Mesendoderm (in vitro differentiated cells): Measurements from ENCODE around the gene DSG4.

ENCODE experiments used
- DNase-seq: peaks from one replicate; pipeline ENCODE4 v3.0.0; 2013
- H2AK5ac ChIP-seq: 2 replicates; pipeline ENCODE4 v1.6.1; 2013; ENCODE audit warnings: low read length, inconsistent platforms
- H2BK120ac ChIP-seq: 2 replicates; pipeline ENCODE4 v1.6.1; 2013; ENCODE audit warnings: low read depth, mild to moderate bottlenecking, low read length, moderate library complexity, mixed read lengths
- H2BK15ac ChIP-seq: replicated peaks from 2 replicates; pipeline ENCODE4 v1.6.1; 2013; ENCODE audit warnings: low read depth, mild to moderate bottlenecking, moderate library complexity
- H2BK5ac ChIP-seq: 2 replicates; pipeline ENCODE4 v1.6.1; 2013; ENCODE audit warnings: low read length, inconsistent platforms
- H3K18ac ChIP-seq: 2 replicates; pipeline ENCODE4 v1.6.1; 2013; ENCODE audit warnings: mild to moderate bottlenecking, low read length, mixed read lengths
- H3K23ac ChIP-seq: one replicate; pipeline ENCODE4 v1.6.1; 2013; ENCODE audit warnings: low read length
- H3K27ac ChIP-seq: 2 replicates; pipeline ENCODE4 v1.5.1; 2013; ENCODE audit warnings: low read depth, mild to moderate bottlenecking, inconsistent platforms, low read length, moderate library complexity
- H3K27me3 ChIP-seq: 2 replicates; pipeline ENCODE4 v1.6.1; 2013; ENCODE audit warnings: low read length, control low read depth, mild to moderate bottlenecking, inconsistent platforms; ENCODE audit not compliant: insufficient read depth, poor library complexity
- H3K36me3 ChIP-seq: 2 replicates; pipeline ENCODE4 v1.6.1; 2013; ENCODE audit warnings: low read length, inconsistent platforms; ENCODE audit not compliant: control insufficient read depth, insufficient read depth
- H3K4ac ChIP-seq: one replicate; pipeline ENCODE4 v1.6.1; 2013; ENCODE audit warnings: low read depth, mild to moderate bottlenecking, low read length, moderate library complexity
- H3K4me1 ChIP-seq: 2 replicates; pipeline ENCODE4 v1.6.1; 2013; ENCODE audit warnings: low read depth, low read length, inconsistent platforms; ENCODE audit not compliant: control insufficient read depth
- H3K4me2 ChIP-seq: 2 replicates; pipeline ENCODE4 v1.6.1; 2013; ENCODE audit warnings: low read length
- H3K4me3 ChIP-seq: 2 replicates; pipeline ENCODE4 v1.5.1; 2013; ENCODE audit warnings: mild to moderate bottlenecking, low read length
- H3K56ac ChIP-seq: one replicate; pipeline ENCODE4 v1.6.1; 2013; ENCODE audit warnings: low read length
- H3K79me1 ChIP-seq: 2 replicates; pipeline ENCODE4 v1.6.1; 2013; ENCODE audit warnings: low read length, inconsistent platforms
- H3K79me2 ChIP-seq: 2 replicates; pipeline ENCODE4 v1.6.1; 2013; ENCODE audit warnings: mild to moderate bottlenecking, low read length; ENCODE audit not compliant: control insufficient read depth, insufficient read depth
- H3K9ac ChIP-seq: 2 replicates; pipeline ENCODE4 v1.6.1; 2013; ENCODE audit warnings: low read length, inconsistent platforms
- H4K5ac ChIP-seq: one replicate; pipeline ENCODE4 v1.6.1; 2013; ENCODE audit warnings: low read length
- H4K8ac ChIP-seq: one replicate; pipeline ENCODE4 v1.6.1; 2013; ENCODE audit warnings: low read depth, mild to moderate bottlenecking, control low read depth, low read length, moderate library complexity
- WGBS: extraction: QIAGEN DNeasy Blood & Tissue Kit; methylation state at CpG from one replicate; pipeline ENCODE4 v1.1.7; 2013; ENCODE audit warnings: low lambda C conversion rate, missing lambda C conversion rate; ENCODE audit not compliant: insufficient coverage; ENCODE audit errors: extremely low coverage; 5-methylcytosine and 5-hydroxymethylcytosine counted together

The DSG4 gene

DNA sequence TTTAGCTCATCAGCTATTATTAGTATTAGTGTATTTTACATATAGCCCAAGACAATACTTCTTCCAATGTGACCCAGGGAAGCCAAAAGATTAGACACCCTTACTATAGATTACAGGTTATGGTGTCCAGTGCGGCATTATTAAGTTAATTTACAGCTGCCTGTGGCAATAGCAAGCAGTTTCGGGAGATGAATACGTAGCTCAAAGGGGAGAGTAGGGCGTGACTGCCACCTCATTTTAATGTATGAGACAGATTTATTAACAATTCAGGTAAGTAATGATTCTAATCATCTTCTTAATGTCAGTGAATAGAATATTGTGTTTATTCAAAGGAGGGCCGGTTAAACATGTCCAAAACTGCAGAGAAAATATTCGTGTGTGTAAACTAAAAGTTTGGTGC lies 64.2 kb downstream of the DSG4 start:
- H3K36me3 ChIP-seq = no peaks in the 10 kb centered on the region
- no peak for DNase-seq
- no peak overlapping the region for H3K4me3 ChIP-seq
- H4K8ac ChIP-seq = no peak overlapping the region
- no CpG with 5 or more reads among the region's 6 CpGs for WGBS
- H3K79me1 ChIP-seq = no peaks in the 10 kb centered on the region
- H2BK5ac ChIP-seq = no peak overlapping the region
- H3K4me1 ChIP-seq = no peaks in the 10 kb centered on the region
- H3K4me2 ChIP-seq = no peak overlapping the region
- no peak overlapping the region for H3K56ac ChIP-seq
- no peak overlapping the region for H3K4ac ChIP-seq
- no peaks in the 10 kb centered on the region for H3K27me3 ChIP-seq
- H2AK5ac ChIP-seq = no peak overlapping the region
- no peak overlapping the region for H2BK15ac ChIP-seq
- no peak overlapping the region for H3K27ac ChIP-seq
- H2BK120ac ChIP-seq = no peak overlapping the region
- no peak overlapping the region for H4K5ac ChIP-seq
- no peak overlapping the region for H3K9ac ChIP-seq
- no peak overlapping the region for H3K23ac ChIP-seq
- no peaks in the 10 kb centered on the region for H3K79me2 ChIP-seq
- H3K18ac ChIP-seq = no peak overlapping the region

DNA sequence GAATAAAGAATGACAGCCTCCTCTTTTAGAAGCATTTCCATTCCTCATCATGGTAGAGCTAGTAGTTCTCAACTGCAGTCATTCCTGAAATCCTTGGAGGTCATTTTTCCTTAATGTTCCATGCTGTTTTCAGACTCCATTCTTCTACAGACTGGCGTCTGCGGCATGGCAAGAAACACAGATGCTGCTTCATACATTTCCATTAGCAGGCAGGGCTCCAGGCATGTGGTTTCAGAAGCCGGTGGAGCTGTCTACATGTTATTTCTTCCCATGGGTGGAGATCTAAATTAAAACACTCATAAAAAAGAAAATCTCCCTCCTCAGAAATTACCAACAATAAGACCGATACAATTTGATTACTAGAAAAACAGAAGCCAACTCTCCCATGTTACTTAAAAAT lies 64.9 kb downstream of the DSG4 start:
- no peak overlapping the region for H3K23ac ChIP-seq
- H4K5ac ChIP-seq = no peak overlapping the region
- H3K18ac ChIP-seq = no peak overlapping the region
- WGBS = no CpG with 5 or more reads among the region's 4 CpGs
- H3K79me1 ChIP-seq = no peaks in the 10 kb centered on the region
- H2BK120ac ChIP-seq = no peak overlapping the region
- H3K36me3 ChIP-seq = no peaks in the 10 kb centered on the region
- no peaks in the 10 kb centered on the region for H3K4me1 ChIP-seq
- H3K27me3 ChIP-seq = no peaks in the 10 kb centered on the region
- no peak overlapping the region for H2BK15ac ChIP-seq
- no peak overlapping the region for H3K4me3 ChIP-seq
- no peak overlapping the region for H3K4ac ChIP-seq
- DNase-seq = no peak
- H3K79me2 ChIP-seq = no peaks in the 10 kb centered on the region
- H3K4me2 ChIP-seq = no peak overlapping the region
- H2AK5ac ChIP-seq = no peak overlapping the region
- H3K56ac ChIP-seq = no peak overlapping the region
- no peak overlapping the region for H3K27ac ChIP-seq
- H4K8ac ChIP-seq = no peak overlapping the region
- no peak overlapping the region for H3K9ac ChIP-seq
- H2BK5ac ChIP-seq = no peak overlapping the region

DNA sequence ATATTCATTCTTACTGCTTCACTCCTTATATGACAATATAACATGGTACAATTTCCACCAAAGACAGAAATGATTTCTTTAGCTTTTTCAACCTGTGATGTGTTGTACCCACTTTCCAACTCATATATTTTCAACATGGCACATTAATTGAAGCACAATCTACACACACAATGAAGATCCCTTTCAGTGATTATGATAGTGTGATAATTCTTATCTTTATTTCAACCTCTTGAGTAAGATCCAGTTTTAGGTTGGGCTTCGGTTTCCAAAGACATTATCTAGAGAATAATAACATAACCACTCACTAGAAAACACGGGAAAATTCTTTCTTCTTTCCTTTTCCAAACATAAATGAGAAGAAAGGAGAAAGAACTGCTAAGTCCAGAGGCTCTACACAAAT lies 67.6 kb downstream of the DSG4 start:
- Histone ChIP-seq H3K27me3 (no peaks in the 10 kb centered on the region), H2BK5ac (no peak overlapping the region), H3K36me3 (no peaks in the 10 kb centered on the region), H3K27ac (no peak overlapping the region), H4K5ac (no peak overlapping the region), H3K4me1 (no peaks in the 10 kb centered on the region), H2BK15ac (no peak overlapping the region), H3K4me2 (no peak overlapping the region), H3K79me2 (no peaks in the 10 kb centered on the region), H3K18ac (no peak overlapping the region), H2BK120ac (no peak overlapping the region), H3K9ac (no peak overlapping the region), H3K79me1 (no peaks in the 10 kb centered on the region), H3K23ac (no peak overlapping the region), H3K4me3 (no peak overlapping the region), H3K4ac (no peak overlapping the region), H3K56ac (no peak overlapping the region), H2AK5ac (no peak overlapping the region), H4K8ac (no peak overlapping the region)
- DNase-seq = no peak
- no CpG with 5 or more reads among the region's 2 CpGs for WGBS

DNA sequence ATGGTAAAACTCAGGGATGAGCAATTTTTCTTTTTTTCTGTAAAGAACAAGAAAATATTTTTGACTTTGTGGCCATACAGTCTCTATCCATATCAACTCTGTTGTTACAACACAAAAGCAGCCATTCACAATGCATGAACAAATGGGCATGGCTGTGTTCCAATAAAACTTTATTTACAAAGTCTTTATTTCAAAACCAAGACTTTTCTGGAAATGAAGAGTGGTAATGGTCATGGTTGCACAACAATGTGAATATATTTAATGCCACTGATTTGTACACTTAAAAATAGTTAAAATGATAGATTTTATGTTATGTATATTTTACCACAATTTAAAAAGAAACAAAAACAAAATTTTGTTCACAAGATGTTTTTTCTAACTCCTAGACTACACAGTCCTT lies 69.3 kb downstream of the DSG4 start:
- no peak overlapping the region for H3K4ac ChIP-seq
- H3K4me2 ChIP-seq = no peak overlapping the region
- no peak overlapping the region for H4K5ac ChIP-seq
- H3K18ac ChIP-seq = no peak overlapping the region
- no peak overlapping the region for H4K8ac ChIP-seq
- no peak overlapping the region for H3K4me3 ChIP-seq
- H3K79me2 ChIP-seq = no peaks in the 10 kb centered on the region
- no peaks in the 10 kb centered on the region for H3K4me1 ChIP-seq
- no peak overlapping the region for H3K27ac ChIP-seq
- no peak overlapping the region for H3K56ac ChIP-seq
- no peaks in the 10 kb centered on the region for H3K36me3 ChIP-seq
- no peak overlapping the region for H3K23ac ChIP-seq
- no peak overlapping the region for H2BK120ac ChIP-seq
- DNase-seq = no peak
- H2BK15ac ChIP-seq = no peak overlapping the region
- H2AK5ac ChIP-seq = no peak overlapping the region
- no peak overlapping the region for H3K9ac ChIP-seq
- H2BK5ac ChIP-seq = no peak overlapping the region
- H3K79me1 ChIP-seq = no peaks in the 10 kb centered on the region
- H3K27me3 ChIP-seq = no peaks in the 10 kb centered on the region

DNA sequence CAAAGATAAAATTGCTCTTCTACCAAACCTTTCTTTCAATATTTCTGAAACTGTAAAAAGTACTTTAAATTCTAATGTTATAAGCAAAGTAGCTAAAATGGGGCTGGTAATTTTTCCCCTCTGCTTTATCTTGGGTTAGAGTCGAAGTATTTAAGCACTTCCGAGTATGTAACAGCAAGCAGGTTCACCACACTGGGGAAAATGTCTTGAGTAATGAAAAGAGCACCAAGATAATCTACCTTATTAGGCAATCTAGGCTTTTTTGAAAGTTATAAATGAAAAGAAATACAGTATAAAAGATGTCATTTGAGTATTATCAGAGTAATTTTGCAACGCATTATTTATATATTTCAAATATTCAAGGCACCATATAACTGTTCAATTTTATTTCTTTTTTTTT lies 70.3 kb downstream of the DSG4 start:
- Histone ChIP-seq H3K27ac (no peak overlapping the region), H3K79me1 (no peaks in the 10 kb centered on the region), H3K23ac (no peak overlapping the region), H3K9ac (no peak overlapping the region), H4K8ac (no peak overlapping the region), H2BK120ac (no peak overlapping the region), H3K4me2 (no peak overlapping the region), H2AK5ac (no peak overlapping the region), H4K5ac (no peak overlapping the region), H2BK15ac (no peak overlapping the region), H3K4me1 (no peaks in the 10 kb centered on the region), H3K4ac (no peak overlapping the region), H2BK5ac (no peak overlapping the region), H3K79me2 (no peaks in the 10 kb centered on the region), H3K4me3 (no peak overlapping the region), H3K18ac (no peak overlapping the region), H3K27me3 (no peaks in the 10 kb centered on the region), H3K36me3 (no peaks in the 10 kb centered on the region), H3K56ac (no peak overlapping the region)
- no CpG with 5 or more reads among the region's 3 CpGs for WGBS
- DNase-seq = no peak

DNA sequence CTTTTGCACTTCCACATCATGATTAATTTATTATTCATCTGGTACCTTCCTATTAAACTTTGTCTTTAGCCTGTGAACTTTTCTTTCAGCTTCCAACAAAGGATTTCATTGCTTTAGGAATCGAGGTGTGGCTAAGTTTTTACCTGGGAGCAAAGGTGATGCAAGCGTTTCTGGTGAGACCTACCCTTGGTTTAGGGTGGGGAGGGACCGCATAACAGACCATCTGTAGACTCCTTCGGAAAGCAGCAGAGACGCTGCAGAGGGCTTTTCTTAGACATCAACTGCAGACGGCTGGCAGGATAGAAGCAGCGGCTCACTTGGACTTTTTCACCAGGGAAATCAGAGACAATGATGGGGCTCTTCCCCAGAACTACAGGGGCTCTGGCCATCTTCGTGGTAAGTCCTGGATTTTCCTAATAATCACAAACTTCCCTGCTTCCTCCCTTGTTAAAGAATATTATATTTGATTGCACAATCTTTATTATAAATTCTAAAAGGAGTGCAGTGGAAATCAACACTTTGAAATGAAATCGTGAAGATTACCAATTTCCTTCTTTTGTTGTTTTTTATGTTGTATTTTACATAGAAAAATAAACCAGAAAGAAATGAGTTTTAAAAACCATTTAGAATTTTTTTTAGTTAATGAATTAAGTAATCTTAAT lies 71.1 kb downstream of the DSG4 start, which contains the start of gene DSG3:
Gene DSG3, plus strand, starts transcription at position 212 of the 662 bp plus-strand sequence. Its CDS starts 137 bp downstream, at position 349.
- H3K79me2 ChIP-seq = no peaks in the 10 kb centered on the region
- no peaks in the 10 kb centered on the region for H3K79me1 ChIP-seq
- no peak within 1 kb of the TSS for H3K56ac ChIP-seq
- H3K9ac ChIP-seq = no peak within 1 kb of the TSS
- DNase-seq = peak; percentile 19
- no peak within 1 kb of the TSS for H2BK120ac ChIP-seq
- no peaks in the 10 kb centered on the region for H3K27me3 ChIP-seq
- H4K8ac ChIP-seq = no peak within 1 kb of the TSS
- no peaks in the 10 kb centered on the region for H3K4me1 ChIP-seq
- no peak within 1 kb of the TSS for H3K27ac ChIP-seq
- WGBS = no CpG with 5 or more reads among the region's 9 CpGs
- no peak within 1 kb of the TSS for H3K18ac ChIP-seq
- H2BK15ac ChIP-seq = no peak within 1 kb of the TSS
- H3K4ac ChIP-seq = no peak within 1 kb of the TSS
- H3K4me3 ChIP-seq = no peak within 1 kb of the TSS
- H3K23ac ChIP-seq = no peak within 1 kb of the TSS
- H2AK5ac ChIP-seq = no peak within 1 kb of the TSS
- H3K4me2 ChIP-seq = no peak within 1 kb of the TSS
- H3K36me3 ChIP-seq = no peaks in the 10 kb centered on the region
- H4K5ac ChIP-seq = no peak within 1 kb of the TSS
- H2BK5ac ChIP-seq = no peak within 1 kb of the TSS
